Measurements from ENCODE around the gene CLIC4. TPM values are rescaled to one million over a fixed set of nuclear protein-coding genes. Genes with fewer than 3 reads are reported as not detected.

Gene CLIC4
- total RNA-seq, 1 donor, result 966 TPM

DNA sequence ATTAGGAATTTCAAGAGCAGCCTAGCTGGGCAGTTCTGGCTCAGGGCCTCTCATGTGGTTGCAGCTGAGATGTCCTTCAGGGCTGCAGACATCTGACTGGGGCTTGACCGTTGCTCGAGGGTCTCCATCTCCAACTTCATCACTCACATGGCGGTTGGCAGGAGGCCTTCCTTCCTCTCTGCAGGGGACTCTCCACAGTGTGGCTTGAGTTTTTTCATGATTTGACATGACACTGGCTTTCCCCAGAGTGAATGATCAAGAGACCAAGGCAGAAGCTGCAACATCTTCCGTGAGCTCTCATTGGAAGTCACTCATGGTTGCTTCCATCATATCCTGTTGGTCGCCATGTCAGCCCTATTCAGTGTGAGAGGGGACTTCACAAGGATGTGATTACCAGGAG is 110.2 kb downstream of the CLIC4 start:
- DNase-seq (ENCODE audit: low read depth), result no peak
- TF ChIP-seq, protein P1, sequence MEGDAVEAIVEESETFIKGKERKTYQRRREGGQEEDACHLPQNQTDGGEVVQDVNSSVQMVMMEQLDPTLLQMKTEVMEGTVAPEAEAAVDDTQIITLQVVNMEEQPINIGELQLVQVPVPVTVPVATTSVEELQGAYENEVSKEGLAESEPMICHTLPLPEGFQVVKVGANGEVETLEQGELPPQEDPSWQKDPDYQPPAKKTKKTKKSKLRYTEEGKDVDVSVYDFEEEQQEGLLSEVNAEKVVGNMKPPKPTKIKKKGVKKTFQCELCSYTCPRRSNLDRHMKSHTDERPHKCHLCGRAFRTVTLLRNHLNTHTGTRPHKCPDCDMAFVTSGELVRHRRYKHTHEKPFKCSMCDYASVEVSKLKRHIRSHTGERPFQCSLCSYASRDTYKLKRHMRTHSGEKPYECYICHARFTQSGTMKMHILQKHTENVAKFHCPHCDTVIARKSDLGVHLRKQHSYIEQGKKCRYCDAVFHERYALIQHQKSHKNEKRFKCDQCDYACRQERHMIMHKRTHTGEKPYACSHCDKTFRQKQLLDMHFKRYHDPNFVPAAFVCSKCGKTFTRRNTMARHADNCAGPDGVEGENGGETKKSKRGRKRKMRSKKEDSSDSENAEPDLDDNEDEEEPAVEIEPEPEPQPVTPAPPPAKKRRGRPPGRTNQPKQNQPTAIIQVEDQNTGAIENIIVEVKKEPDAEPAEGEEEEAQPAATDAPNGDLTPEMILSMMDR (IDR thresholded peaks at IDR 0.05; ENCODE audit: insufficient read depth, low read length), result no peak
- H3K4me3 ChIP-seq (ENCODE audit: low read depth, low read length), result no peak overlapping the region

DNA sequence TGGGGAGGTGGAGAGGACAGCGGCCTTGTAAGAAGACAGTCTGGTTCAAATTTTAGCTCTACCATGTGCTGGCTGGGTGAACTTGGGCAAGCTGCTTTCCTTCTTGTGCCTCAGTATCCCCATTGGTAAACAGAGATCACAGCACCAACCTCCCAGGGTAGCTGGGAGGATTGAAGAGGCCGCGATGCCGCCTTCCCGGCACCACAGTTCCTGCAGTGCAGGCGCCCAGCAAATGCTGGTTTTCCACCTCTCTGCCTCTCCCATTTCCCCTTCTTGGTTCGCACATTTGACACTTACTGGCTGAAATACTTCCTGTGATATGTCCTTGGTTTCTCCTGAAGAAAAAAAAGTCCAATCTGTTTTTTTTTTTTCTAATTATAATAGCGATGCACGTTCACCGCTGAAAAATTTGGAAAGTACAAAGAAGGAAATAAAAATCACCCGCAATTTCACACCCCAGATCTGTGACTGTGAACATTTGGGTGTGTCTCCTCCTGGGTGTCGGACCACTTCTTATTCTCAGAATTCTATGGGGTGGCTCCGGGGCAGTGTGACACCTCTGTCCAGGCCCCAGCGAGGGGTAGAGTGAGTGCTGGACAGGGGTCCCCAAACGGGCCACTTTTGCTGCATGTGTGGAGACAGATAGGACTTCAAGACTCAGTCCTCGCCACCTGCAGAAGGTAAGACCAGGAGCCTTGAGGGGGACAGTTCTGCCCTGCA is 111.7 kb downstream of the CLIC4 start:
- TF ChIP-seq, protein P1 (IDR thresholded peaks at IDR 0.05; ENCODE audit: insufficient read depth, low read length), result no peak
- H3K4me3 ChIP-seq (ENCODE audit: low read depth, low read length), result no peak overlapping the region
- no peak for DNase-seq (ENCODE audit: low read depth)

DNA sequence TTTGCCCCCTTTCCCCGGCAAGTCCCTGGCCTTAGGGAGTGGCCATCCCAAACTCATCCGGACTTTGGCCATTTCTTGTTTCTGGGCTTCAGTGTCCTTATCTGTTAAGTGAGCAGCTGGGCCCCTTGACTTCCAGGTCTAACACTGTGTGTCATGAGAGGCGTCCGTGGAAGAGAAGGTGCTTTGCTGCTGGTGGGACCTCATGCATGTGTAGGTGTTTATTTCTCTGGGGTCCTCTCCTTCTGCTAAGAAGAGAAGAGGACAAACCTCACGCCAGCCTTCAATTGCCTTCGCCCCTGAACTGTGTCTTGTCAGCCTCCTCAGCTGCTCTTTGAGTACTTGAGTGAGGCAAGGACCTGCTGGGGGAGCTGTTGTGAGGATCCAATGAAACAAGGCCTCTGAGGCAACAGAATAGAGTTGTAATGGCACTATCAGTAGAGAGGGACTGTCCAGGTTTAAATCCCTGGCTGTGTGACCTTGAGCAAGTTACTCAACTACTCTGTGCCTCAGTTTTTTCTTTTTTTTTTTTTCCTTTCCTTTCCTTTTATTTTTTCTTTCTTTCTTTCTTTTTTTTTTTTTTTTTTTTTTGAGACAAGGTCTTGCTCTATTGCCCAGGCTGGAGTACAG is 112.4 kb downstream of the CLIC4 start:
- H3K4me3 ChIP-seq (ENCODE audit: low read depth, low read length), result no peak overlapping the region
- no peak for DNase-seq (ENCODE audit: low read depth)
- TF ChIP-seq, protein P1 (IDR thresholded peaks at IDR 0.05; ENCODE audit: insufficient read depth, low read length), result no peak

DNA sequence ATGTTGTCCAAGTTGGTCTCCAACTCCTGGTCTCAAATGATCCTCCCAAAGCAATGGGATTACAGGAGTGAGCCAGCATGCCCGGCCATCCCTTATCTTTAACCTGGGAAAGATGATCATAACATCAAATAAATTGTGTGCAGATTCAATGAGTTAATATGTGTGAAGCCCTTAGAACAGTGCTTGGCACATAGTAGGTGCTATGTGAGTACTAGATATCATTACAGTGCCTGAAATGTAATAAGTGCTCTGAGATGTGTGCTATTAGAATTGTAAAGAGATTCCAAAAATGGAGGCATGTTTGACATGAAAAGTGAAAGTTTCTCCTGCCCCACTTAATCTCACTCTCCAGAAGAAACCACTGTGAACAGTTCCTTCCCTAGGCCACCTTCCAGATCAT is 113.0 kb downstream of the CLIC4 start:
- DNase-seq (ENCODE audit: low read depth), result no peak
- TF ChIP-seq, protein P1 (IDR thresholded peaks at IDR 0.05; ENCODE audit: insufficient read depth, low read length), result no peak

DNA sequence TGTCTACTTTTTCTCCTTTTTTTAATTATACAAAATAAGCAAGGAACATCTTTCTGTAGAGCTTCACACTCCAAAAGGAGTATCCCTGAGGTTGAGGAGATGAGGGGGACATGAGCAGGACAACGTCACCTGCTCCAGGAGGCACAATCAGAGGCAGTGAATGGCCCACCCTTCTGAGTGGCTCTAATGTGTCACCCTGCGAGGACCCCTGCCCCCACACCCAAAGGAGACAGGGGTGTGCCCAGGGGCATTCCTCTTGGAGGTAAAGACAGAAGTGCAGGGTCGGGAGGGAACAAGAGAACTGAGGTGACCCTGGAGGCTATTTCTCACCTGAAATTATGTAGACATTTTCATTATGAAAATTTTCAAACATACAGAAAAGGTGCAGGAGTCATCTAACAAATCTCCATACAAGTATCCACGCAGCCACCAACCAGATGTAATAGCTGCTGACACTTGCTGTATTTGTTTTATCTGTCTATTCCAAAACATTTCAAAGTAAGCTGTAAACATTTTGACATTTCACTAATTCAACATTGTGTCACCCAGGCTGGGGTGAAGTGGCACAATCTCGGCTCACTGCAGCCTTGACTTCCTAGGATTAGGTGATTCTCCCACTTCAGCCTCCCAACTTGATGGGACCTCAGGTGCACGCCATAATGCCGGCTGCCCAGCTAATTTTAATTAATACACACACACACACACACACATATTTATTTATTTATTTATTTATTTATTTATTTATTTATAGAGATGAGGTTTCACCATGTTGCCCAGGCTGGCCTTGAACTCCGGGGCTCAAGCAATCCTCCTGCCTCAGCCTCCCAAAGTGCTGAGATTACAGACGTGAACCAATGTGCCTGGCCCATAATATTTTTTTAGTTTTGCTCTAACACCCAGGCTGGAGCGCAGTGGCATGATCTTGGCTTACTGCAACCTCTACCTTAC is 114.1 kb downstream of the CLIC4 start:
- TF ChIP-seq, protein P1 (IDR thresholded peaks at IDR 0.05; ENCODE audit: insufficient read depth, low read length), result no peak
- H3K4me3 ChIP-seq (ENCODE audit: low read depth, low read length), result no peak overlapping the region
- no peak for DNase-seq (ENCODE audit: low read depth)

More for the DNA sequence above, 113.0 kb downstream of the CLIC4 start:
- H3K4me3 ChIP-seq (ENCODE audit: low read depth, low read length), result no peak overlapping the region

DNA sequence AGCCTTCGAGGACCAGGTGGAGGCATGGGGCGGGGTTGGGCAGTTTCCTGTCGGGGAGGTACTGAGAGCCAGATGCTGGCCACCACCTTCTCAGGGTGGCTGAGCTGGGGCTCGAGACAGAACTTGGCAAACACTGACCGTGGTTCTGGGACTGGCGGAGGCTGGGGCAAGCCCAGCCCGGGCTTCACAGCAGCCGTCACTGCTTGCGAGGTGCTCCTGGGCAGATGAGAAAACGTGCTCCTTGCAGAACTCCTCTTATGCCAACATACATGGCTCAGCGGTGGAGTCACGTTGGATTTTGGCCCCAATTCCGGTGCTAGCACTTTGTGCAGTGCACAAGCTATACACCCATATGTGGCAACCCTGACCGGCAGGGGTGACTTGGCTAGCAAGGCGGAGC is 115.6 kb downstream of the CLIC4 start:
- no peak overlapping the region for H3K4me3 ChIP-seq (ENCODE audit: low read depth, low read length)
- DNase-seq (ENCODE audit: low read depth), result no peak
- TF ChIP-seq, protein P1 (IDR thresholded peaks at IDR 0.05; ENCODE audit: insufficient read depth, low read length), result no peak

Measured in fibroblast of the aortic adventitia (primary cell).